Measurements from ENCODE around the gene TMSB10. TPM values are rescaled to one million over a fixed set of nuclear protein-coding genes. Genes with fewer than 3 reads are reported as not detected.

The TMSB10 gene
- total and polyA plus RNA-seq, 2 of the 13 experiments (the other 11 are each of a cell fraction or from before 2014, with no cell fraction given): 665 to 708 TPM

GRCh38 chr2:84924173-84925106 is 19.0 kb downstream of the TMSB10 start (continued):
- TF ChIP-seq ZSCAN5A (CRISPR knock-in tag; IDR thresholded peaks at IDR 0.05; ENCODE audit: borderline replicate concordance) (peak; percentile 45; the same call in 1 of the 2 replicates), NFYB (CRISPR knock-in tag; IDR thresholded peaks at IDR 0.05) (peak; percentile 86), KDM5A (IDR thresholded peaks at IDR 0.05; ENCODE audit: borderline replicate concordance, low read length) (0 out of 2 replicates have a peak, but pooled peaks have one; percentile 30), ZMYM4 (CRISPR knock-in tag; IDR thresholded peaks at IDR 0.05) (peak; percentile 21), STAT6 (CRISPR knock-in tag; IDR thresholded peaks at IDR 0.05; ENCODE audit: borderline replicate concordance) (no peak), BCL6 (CRISPR knock-in tag; IDR thresholded peaks at IDR 0.05) (0 out of 2 replicates have a peak, but pooled peaks have one; percentile 3), HBP1 (CRISPR knock-in tag; IDR thresholded peaks at IDR 0.05; ENCODE audit: low read depth) (0 out of 2 replicates have a peak, but pooled peaks have one; percentile 29), POLR2AphosphoS5 (IDR thresholded peaks at IDR 0.05; ENCODE audit: low read depth, low read length) (peak; percentile 41; the same call in 1 of the 2 replicates), KMT2B (CRISPR knock-in tag; IDR thresholded peaks at IDR 0.05) (0 out of 2 replicates have a peak, but pooled peaks have one; percentile 20), MED1 (CRISPR knock-in tag; IDR thresholded peaks at IDR 0.05) (0 out of 2 replicates have a peak, but pooled peaks have one; percentile 8), NFYC (CRISPR knock-in tag; IDR thresholded peaks at IDR 0.05) (peak; percentile 88), CREB1 (IDR thresholded peaks at IDR 0.05) (peak; percentile 51), CREB1 (CRISPR knock-in tag; IDR thresholded peaks at IDR 0.05) (peak; percentile 53; the same call in 1 of the 2 replicates), CREM (IDR thresholded peaks at IDR 0.05) (peak; percentile 19; the same call in 1 of the 2 replicates), CREM (CRISPR knock-in tag; IDR thresholded peaks at IDR 0.05) (no peak), RBM22 (optimal IDR thresholded peaks at IDR 0.05; ENCODE audit: low read length) (no peak), BCL3 (CRISPR knock-in tag; IDR thresholded peaks at IDR 0.05) (0 out of 2 replicates have a peak, but pooled peaks have one; percentile 14), REST (IDR thresholded peaks at IDR 0.05; ENCODE audit: borderline replicate concordance in 1 of 2, low read depth in 1 of 2, low read length in 2 of 2) (0 out of 4 replicates have a peak, but pooled peaks of 1 of the 2 experiments have one; percentile 10)

Measured in HepG2 (cell line).